Measurements from ENCODE around the gene ELMO3. TPM values are rescaled to one million over a fixed set of nuclear protein-coding genes. Genes with fewer than 3 reads are reported as not detected.
A peak's percentile ranks its signal among the peaks of the same experiment; 100 is the strongest.

ELMO3 gene
- total RNA-seq, 1 donor from 2014 or later = 0.80 TPM

DNA sequence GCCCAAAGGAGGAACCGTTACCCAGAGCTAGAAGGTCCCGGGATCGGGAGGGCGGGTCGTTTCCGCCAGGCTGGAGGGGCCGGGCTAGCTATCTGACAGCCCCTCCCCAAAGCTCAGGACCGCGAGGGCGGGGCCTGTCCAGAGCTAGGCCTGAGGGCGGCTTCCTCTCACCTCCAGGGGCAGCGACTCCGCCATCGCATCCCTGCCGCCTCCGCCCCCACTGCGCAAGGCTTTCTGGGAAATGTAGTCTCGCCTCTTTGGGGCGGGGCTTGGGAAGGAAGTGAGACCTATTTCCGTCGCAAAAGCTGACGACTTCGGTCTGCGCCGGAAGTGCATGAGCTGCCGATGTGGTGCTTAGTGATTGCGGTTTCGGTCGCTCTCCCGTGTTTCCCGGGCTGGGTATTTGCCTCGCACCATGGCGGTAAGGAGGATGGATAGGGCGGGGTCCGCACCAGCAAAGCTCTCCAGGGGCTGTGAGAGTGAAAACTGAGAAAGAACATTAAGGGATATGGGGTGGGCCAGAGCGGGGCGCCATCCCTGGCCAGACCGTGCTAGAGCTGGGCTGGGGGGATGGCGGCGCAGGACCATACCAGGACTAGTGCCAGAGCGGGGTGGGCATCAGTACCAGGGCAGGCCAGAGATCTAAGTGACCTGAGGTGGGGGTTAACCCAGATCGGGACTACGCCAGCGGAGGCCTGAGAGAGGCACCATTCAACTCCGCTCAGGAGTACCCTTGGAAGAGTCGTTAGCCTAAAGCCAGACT lies 28.1 kb downstream of the ELMO3 start, which contains the start of gene TMEM208:
Gene TMEM208, plus strand, starts transcription at position 327 of the 763 bp plus-strand sequence. Its CDS starts 89 bp downstream, at position 416.
- H3K9me3 ChIP-seq (replicated peaks) = no peaks in the 10 kb centered on the region
- H3K4me1 ChIP-seq = peaks cover 38% of the 10 kb centered on the region
- H3K27ac ChIP-seq (replicated peaks) = peak within 1 kb of the TSS; percentile 94
- TF ChIP-seq CTCF (IDR thresholded peaks at IDR 0.05; ENCODE audit: borderline replicate concordance) = peak; percentile 36
- H3K36me3 ChIP-seq = peaks cover 41% of the 10 kb centered on the region
- no peaks in the 10 kb centered on the region for H3K27me3 ChIP-seq (ENCODE audit: low read depth)
- H3K4me3 ChIP-seq = peak within 1 kb of the TSS; percentile 99
- intact Hi-C loops (cut with micrococcal nuclease) = no loop called here
- DNase-seq = peak; percentile 99

DNA sequence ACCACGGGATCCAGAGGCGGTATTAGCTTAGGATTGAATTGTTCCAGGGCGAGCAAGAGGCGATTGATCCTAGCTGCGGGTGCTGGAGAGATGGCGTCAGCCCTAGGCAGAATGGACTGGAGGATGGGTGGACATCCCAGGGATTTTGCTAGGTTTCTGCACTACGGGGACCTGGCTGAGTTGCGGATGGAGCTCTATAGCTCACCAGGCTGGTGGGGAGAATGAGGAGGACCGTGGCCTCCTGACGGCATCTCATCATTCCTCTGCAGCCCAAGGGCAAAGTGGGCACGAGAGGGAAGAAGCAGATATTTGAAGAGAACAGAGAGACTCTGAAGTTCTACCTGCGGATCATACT lies 28.6 kb downstream of the ELMO3 start:
- H3K9me3 ChIP-seq (replicated peaks) = no peaks in the 10 kb centered on the region
- no peaks in the 10 kb centered on the region for H3K27me3 ChIP-seq (ENCODE audit: low read depth)
- peak overlapping the region; percentile 99 for H3K4me3 ChIP-seq
- H3K27ac ChIP-seq (replicated peaks) = peak overlapping the region; percentile 94
- DNase-seq = no peak
- intact Hi-C loops (cut with micrococcal nuclease) = no loop called here
- H3K36me3 ChIP-seq = peaks cover 44% of the 10 kb centered on the region
- H3K4me1 ChIP-seq = peaks cover 38% of the 10 kb centered on the region
- no peak for TF ChIP-seq CTCF (IDR thresholded peaks at IDR 0.05; ENCODE audit: borderline replicate concordance)

GRCh38 chr16:67228034-67228785 lies 29.3 kb downstream of the ELMO3 start:
- no peaks in the 10 kb centered on the region for H3K27me3 ChIP-seq (ENCODE audit: low read depth)
- intact Hi-C loops (cut with micrococcal nuclease) = no loop called here
- peaks cover 33% of the 10 kb centered on the region for H3K4me1 ChIP-seq
- TF ChIP-seq CTCF (IDR thresholded peaks at IDR 0.05; ENCODE audit: borderline replicate concordance) = no peak
- H3K9me3 ChIP-seq (replicated peaks) = no peaks in the 10 kb centered on the region
- DNase-seq = no peak
- H3K4me3 ChIP-seq = peak overlapping the region; percentile 99
- H3K36me3 ChIP-seq = peaks cover 51% of the 10 kb centered on the region
- H3K27ac ChIP-seq (replicated peaks) = no peak overlapping the region

- Histone ChIP-seq H3K4me3 (no peak overlapping the region), H3K36me3 (peaks cover 58% of the 10 kb centered on the region), H3K27me3 (ENCODE audit: low read depth) (no peaks in the 10 kb centered on the region), H3K27ac (replicated peaks) (no peak overlapping the region), H3K9me3 (replicated peaks) (no peaks in the 10 kb centered on the region), H3K4me1 (peaks cover 33% of the 10 kb centered on the region)
- intact Hi-C loops (cut with micrococcal nuclease) = no loop called here
- TF ChIP-seq CTCF (IDR thresholded peaks at IDR 0.05; ENCODE audit: borderline replicate concordance) = no peak
- DNase-seq = no peak
These were observed 30.0 kb downstream of the ELMO3 start for GRCh38 chr16:67228905-67229304.

DNA sequence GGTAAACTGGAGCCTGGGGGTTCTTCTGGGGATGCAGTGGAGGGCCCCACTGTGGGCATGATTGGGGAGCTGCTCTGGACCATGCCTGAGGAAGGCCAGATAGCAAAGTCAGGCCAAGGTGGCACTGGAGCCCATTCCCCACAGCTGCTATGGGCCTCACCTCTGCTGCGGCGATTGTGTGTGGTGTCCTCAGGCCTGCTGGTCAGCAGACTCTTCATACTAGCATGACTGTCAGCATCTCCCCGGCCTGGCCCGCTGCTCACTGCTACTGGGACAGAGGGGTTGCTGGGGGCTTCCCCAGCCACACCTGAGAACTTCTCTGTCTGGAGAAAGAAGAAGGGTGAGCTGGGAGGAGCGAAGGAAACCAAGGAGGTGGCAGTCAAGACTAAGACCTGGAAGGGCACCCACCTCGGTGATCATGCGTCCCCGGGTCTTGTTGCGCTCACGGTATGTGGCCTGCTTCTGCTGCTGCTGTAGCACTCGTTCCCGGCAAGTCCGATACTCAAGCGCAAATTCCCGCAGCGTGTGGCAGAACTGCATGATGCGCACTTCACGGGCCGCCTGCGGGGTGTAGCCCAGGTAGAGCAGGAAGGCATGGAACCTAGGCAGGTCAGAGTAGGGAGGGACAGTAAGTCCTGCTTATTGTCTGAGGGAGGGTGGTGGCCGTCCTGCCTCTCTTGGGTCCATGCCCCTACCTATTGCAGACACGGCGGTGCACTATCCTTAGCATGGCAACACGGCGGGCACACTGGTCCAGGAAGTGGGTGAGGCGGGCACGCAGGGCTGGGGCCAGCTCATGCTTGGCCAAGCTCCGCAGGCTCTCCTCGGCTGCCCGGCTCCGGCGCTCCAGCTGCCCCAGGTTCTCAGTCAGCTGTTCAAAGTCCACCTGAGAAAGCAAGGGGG lies 31.2 kb downstream of the ELMO3 start:
- no peak for DNase-seq
- Histone ChIP-seq H3K27ac (replicated peaks) (no peak overlapping the region), H3K4me3 (no peak overlapping the region), H3K4me1 (peaks cover 33% of the 10 kb centered on the region), H3K27me3 (ENCODE audit: low read depth) (no peaks in the 10 kb centered on the region), H3K36me3 (peaks cover 70% of the 10 kb centered on the region), H3K9me3 (replicated peaks) (no peaks in the 10 kb centered on the region)
- TF ChIP-seq CTCF (IDR thresholded peaks at IDR 0.05; ENCODE audit: borderline replicate concordance) = no peak
- intact Hi-C loops (cut with micrococcal nuclease) = no loop called here

Measured in left ventricle myocardium inferior (tissue), 1 donor.